Choroid plexus epithelial cell (primary cell): ENCODE data around the gene PSMD7.

ENCODE experiments used
- DNase-seq: peaks from one replicate; pipeline ENCODE4 v3.0.0-alpha.2; 2010; ENCODE audit warnings: low read depth
- H3K4me3 ChIP-seq: 2 replicates; pipeline ENCODE4 v1.5.1; 2011; ENCODE audit warnings: low read depth, mild to moderate bottlenecking, control low read depth, low read length, moderate library complexity
- CTCF ChIP-seq: conservative IDR thresholded peaks from 2 replicates; pipeline ENCODE4 v1.5.1; 2011; ENCODE audit warnings: low read depth, mild to moderate bottlenecking, control low read depth, inconsistent platforms, low read length, moderate library complexity

Gene PSMD7

GRCh38 chr16:74304164-74304834 is 7.7 kb downstream of the PSMD7 start:
- peak; percentile 43 for DNase-seq
- no peak overlapping the region for H3K4me3 ChIP-seq
- peak; percentile 53 for TF ChIP-seq CTCF

GRCh38 chr16:74304835-74305176 is 8.2 kb downstream of the PSMD7 start:
- no peak overlapping the region for H3K4me3 ChIP-seq
- DNase-seq: no peak
- TF ChIP-seq CTCF: no peak

DNA sequence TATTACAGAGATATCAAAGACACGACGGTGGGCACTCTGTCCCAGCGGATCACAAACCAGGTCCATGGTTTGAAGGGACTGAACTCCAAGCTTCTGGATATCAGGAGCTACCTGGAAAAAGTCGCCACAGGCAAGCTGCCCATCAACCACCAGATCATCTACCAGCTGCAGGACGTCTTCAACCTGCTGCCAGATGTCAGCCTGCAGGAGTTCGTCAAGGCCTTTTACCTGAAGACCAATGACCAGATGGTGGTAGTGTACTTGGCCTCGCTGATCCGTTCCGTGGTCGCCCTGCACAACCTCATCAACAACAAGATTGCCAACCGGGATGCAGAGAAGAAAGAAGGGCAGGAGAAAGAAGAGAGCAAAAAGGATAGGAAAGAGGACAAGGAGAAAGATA is 8.7 kb downstream of the PSMD7 start:
- TF ChIP-seq CTCF: no peak
- DNase-seq: no peak
- H3K4me3 ChIP-seq: no peak overlapping the region

DNA sequence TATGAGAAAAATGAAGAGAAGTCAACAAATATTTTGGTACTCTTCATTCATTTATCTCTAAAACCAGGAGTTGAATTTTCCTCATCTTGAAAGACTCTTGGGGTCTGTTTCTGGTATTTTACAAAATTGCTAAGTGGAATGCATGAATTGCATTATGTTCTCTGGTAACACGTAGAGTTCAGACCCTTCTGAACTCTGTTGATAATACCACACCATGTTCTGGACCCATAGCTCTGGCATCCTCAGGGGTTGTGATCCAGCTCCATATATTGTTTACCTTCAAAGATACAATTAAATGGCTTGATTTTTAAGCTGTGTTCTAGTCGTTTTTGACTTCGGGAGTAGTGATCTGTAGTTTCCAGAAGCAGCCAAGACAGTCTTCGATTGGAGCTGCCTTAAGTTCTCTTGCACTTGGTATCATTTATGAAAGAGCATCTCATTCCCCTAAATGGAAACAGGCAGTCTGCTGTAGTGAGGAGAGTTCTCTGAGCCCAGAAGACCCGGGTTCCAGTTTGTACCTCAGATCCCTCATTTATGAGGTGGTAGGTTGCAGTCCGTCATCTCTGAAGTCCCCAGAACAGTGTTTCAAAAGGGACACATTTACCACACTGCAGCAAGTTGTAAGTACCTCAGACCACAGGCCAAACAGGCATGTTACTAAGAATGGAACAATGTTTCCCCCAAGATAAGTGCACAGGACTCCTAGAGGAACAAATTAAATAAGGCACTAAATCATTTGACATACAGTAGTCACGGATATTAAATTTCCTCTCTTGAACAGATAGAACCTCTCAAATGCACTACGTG is 9.6 kb downstream of the PSMD7 start:
- H3K4me3 ChIP-seq: no peak overlapping the region
- no peak for DNase-seq
- TF ChIP-seq CTCF: no peak

DNA sequence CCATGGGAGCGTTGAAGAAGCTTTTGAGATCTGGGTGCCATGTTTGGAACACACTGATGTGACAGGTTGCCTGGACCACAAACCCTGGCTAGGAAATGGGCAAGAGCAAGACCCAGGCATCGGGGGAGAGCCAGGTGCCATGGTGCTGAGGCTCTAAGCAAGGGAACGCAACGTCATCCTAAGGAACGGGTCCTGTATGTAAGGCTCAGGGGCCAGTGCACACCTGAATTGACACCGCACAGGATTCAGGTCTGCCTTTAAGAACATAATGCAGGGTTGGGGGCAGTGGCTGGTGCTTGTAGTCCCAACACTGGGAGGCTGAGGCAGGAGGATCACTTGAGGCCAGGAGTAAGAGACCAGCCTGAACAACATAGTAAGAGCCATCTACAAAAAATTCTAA is 10.8 kb downstream of the PSMD7 start:
- no peak for DNase-seq
- TF ChIP-seq CTCF: no peak
- H3K4me3 ChIP-seq: no peak overlapping the region

- DNase-seq: peak; percentile 76
- H3K4me3 ChIP-seq: no peak overlapping the region
- peak; percentile 83 for TF ChIP-seq CTCF
Observed at GRCh38 chr16:74309789-74310781, 13.5 kb downstream of the PSMD7 start.
